CD8-positive, alpha-beta memory T cell (primary cell): ENCODE results near the gene ANO1. TPM values are rescaled to one million over a fixed set of nuclear protein-coding genes. Genes with fewer than 3 reads are reported as not detected.
"Not testable (repeated sequence)": the region's sequence is repeated elsewhere in the genome, so short reads cannot be mapped to it uniquely, and the experiment has no call there.

Experiments
- CTCF ChIA-PET: fragments of 350-600 bp; sonication (Branson Sonifier 250); formaldehyde crosslinking; loops from one replicate; lab custom pipeline; 2021; ENCODE audit warnings: antibody characterized with exemption; lab: Charles Lee
- POLR2A ChIA-PET: fragments of 350-600 bp; sonication (Branson Sonifier 250); formaldehyde crosslinking; loops from one replicate; lab custom pipeline; 2021; ENCODE audit warnings: antibody characterized with exemption; lab: Charles Lee
- DNase-seq, 5 donors: peaks; one replicate each; pipeline versions ENCODE4 v3.0.0 to v3.0.0-alpha.2; 2020 to 2022; ENCODE audit warnings: mixed read lengths in 1 of 5
- H3K27ac ChIP-seq: one replicate; pipeline ENCODE4 v1.7.0; 2013; ENCODE audit warnings: low read depth, mild to moderate bottlenecking, low read length, moderate library complexity
- H3K27me3 ChIP-seq: 2 replicates; pipeline ENCODE4 v1.7.0; 2013; ENCODE audit warnings: low read length, mild to moderate bottlenecking; ENCODE audit not compliant: insufficient read depth, poor library complexity, severe bottlenecking
- H3K36me3 ChIP-seq: 2 replicates; pipeline ENCODE4 v1.7.0; 2013; ENCODE audit warnings: mild to moderate bottlenecking, low read length, moderate library complexity; ENCODE audit not compliant: insufficient read depth
- H3K4me1 ChIP-seq: 2 replicates; pipeline ENCODE4 v1.7.0; 2013; ENCODE audit warnings: mild to moderate bottlenecking, low read length, moderate library complexity; ENCODE audit not compliant: insufficient read depth
- H3K4me3 ChIP-seq: 2 replicates; pipeline ENCODE4 v1.7.0; 2013; ENCODE audit warnings: mild to moderate bottlenecking, low read length
- H3K9me3 ChIP-seq: 2 replicates; pipeline ENCODE4 v1.7.0; 2013; ENCODE audit warnings: mild to moderate bottlenecking, low read length
- H3K27ac Mint-ChIP-seq, 8 donors: one replicate each; pipeline ENCODE4 v1.8.0; 2020 to 2021; ENCODE audit warnings: mixed read lengths in 8 of 8, mild to moderate bottlenecking in 6 of 8, inconsistent platforms in 3 of 8, moderate library complexity in 3 of 8
- H3K27me3 Mint-ChIP-seq, 2 donors: one replicate each; pipeline ENCODE4 v1.8.0; 2020 to 2021; ENCODE audit warnings: mixed read lengths in 2 of 2, mild to moderate bottlenecking in 1 of 2, moderate library complexity in 1 of 2
- H3K36me3 Mint-ChIP-seq, 3 donors: one replicate each; pipeline ENCODE4 v1.8.0; 2020 to 2021; ENCODE audit warnings: mixed read lengths in 3 of 3, inconsistent platforms in 1 of 3, mild to moderate bottlenecking in 1 of 3
- H3K4me1 Mint-ChIP-seq, 3 donors: one replicate each; pipeline ENCODE4 v1.8.0; 2020 to 2021; ENCODE audit warnings: mixed read lengths in 3 of 3, inconsistent platforms in 1 of 3, mild to moderate bottlenecking in 1 of 3
- H3K4me3 Mint-ChIP-seq, 7 donors: one replicate each; pipeline ENCODE4 v1.8.0; 2020 to 2021; ENCODE audit warnings: mixed read lengths in 7 of 7, mild to moderate bottlenecking in 6 of 7, moderate library complexity in 4 of 7, inconsistent platforms in 2 of 7
- H3K9me3 Mint-ChIP-seq, 5 donors: one replicate each; pipeline ENCODE4 v1.8.0; 2020 to 2022; ENCODE audit warnings: mixed read lengths in 5 of 5, mild to moderate bottlenecking in 3 of 5, moderate library complexity in 2 of 5, inconsistent platforms in 1 of 5
- polyA plus RNA-seq: library from polyadenylated mRNA; unstranded; fragments of 300-500 nt; fragmentation: Illumina TruSeq; gene quantifications from one replicate; pipeline ENCODE4 v1.2.3, GENCODE V29; 2021
- total RNA-seq, 2 experiments: library from RNA; stranded (reverse); gene quantifications; one replicate each; pipeline ENCODE4 v1.2.3, GENCODE V29; 2021

Gene ANO1
- total and polyA plus RNA-seq, 3 experiments from 2014 or later: not detected

GRCh38 chr11:70033711-70034070 is 44.4 kb upstream of the ANO1 start:
- H3K36me3 Mint-ChIP-seq: no peaks in the 10 kb centered on the region
- H3K4me3 ChIP-seq: no peak overlapping the region
- ChIA-PET POLR2A (no interaction called here), CTCF (no interaction called here)
- no peaks in the 10 kb centered on the region for H3K9me3 ChIP-seq
- no peaks in the 10 kb centered on the region for H3K4me1 ChIP-seq
- H3K27me3 Mint-ChIP-seq: peaks cover 11 to 42% of the 10 kb centered on the region in 2 donors
- H3K4me3 Mint-ChIP-seq: no peak overlapping the region
- no peak overlapping the region for H3K27ac Mint-ChIP-seq
- no peaks in the 10 kb centered on the region for H3K27me3 ChIP-seq
- H3K27ac ChIP-seq: no peak overlapping the region
- no peaks in the 10 kb centered on the region for H3K4me1 Mint-ChIP-seq
- no peak for DNase-seq
- H3K36me3 ChIP-seq: no peaks in the 10 kb centered on the region
- H3K9me3 Mint-ChIP-seq: peaks cover 1 to 6% (median 3%) of the 10 kb centered on the region in 5 donors

GRCh38 chr11:70034740-70035365 is 43.3 kb upstream of the ANO1 start:
- Histone ChIP-seq H3K36me3 (no peaks in the 10 kb centered on the region), H3K27me3 (no peaks in the 10 kb centered on the region), H3K4me1 (no peaks in the 10 kb centered on the region), H3K9me3 (no peaks in the 10 kb centered on the region), H3K27ac (no peak overlapping the region), H3K4me3 (no peak overlapping the region)
- ChIA-PET CTCF (no interaction called here), POLR2A (no interaction called here)
- Mint-ChIP-seq H3K4me1 (no peaks in the 10 kb centered on the region), H3K27me3 (peaks cover 15 to 46% of the 10 kb centered on the region in 2 donors), H3K36me3 (no peaks in the 10 kb centered on the region), H3K4me3 (no peak overlapping the region), H3K27ac (no peak overlapping the region), H3K9me3 (peaks cover 2 to 8% (median 5%) of the 10 kb centered on the region in 5 donors)
- DNase-seq: no peak

- H3K27ac ChIP-seq, H3K4me1 Mint-ChIP-seq, H3K36me3 ChIP-seq, H3K4me1 ChIP-seq, H3K27me3 ChIP-seq, CTCF ChIA-PET, H3K9me3 ChIP-seq, H3K4me3 ChIP-seq, DNase-seq, H3K9me3 Mint-ChIP-seq, POLR2A ChIA-PET, H3K27ac Mint-ChIP-seq, H3K4me3 Mint-ChIP-seq, H3K36me3 Mint-ChIP-seq: not testable (repeated sequence)
- peaks cover 17 to 52% of the 10 kb centered on the region in 2 donors for H3K27me3 Mint-ChIP-seq
Observed at GRCh38 chr11:70035665-70036064, 42.5 kb upstream of the ANO1 start.

- no peak for DNase-seq
- H3K27ac ChIP-seq: no peak overlapping the region
- no peaks in the 10 kb centered on the region for H3K36me3 ChIP-seq
- H3K4me3 Mint-ChIP-seq: no peak overlapping the region
- no peaks in the 10 kb centered on the region for H3K36me3 Mint-ChIP-seq
- peaks cover 17 to 46% of the 10 kb centered on the region in 2 donors for H3K27me3 Mint-ChIP-seq
- no peak overlapping the region for H3K4me3 ChIP-seq
- no peak overlapping the region for H3K27ac Mint-ChIP-seq
- ChIA-PET CTCF (no interaction called here), POLR2A (no interaction called here)
- H3K9me3 ChIP-seq: no peaks in the 10 kb centered on the region
- H3K4me1 ChIP-seq: no peaks in the 10 kb centered on the region
- H3K4me1 Mint-ChIP-seq: no peaks in the 10 kb centered on the region
- no peaks in the 10 kb centered on the region for H3K27me3 ChIP-seq
- peaks cover 4 to 14% (median 10%) of the 10 kb centered on the region in 5 donors for H3K9me3 Mint-ChIP-seq
Observed at GRCh38 chr11:70036971-70037882, 40.9 kb upstream of the ANO1 start.

- Histone ChIP-seq H3K4me3 (no peak overlapping the region), H3K27me3 (no peaks in the 10 kb centered on the region), H3K9me3 (no peaks in the 10 kb centered on the region), H3K4me1 (no peaks in the 10 kb centered on the region), H3K36me3 (no peaks in the 10 kb centered on the region), H3K27ac (no peak overlapping the region)
- no peak for DNase-seq
- no peaks in the 10 kb centered on the region for H3K36me3 Mint-ChIP-seq
- ChIA-PET CTCF (no interaction called here), POLR2A (no interaction called here)
- H3K27ac Mint-ChIP-seq: no peak overlapping the region
- no peaks in the 10 kb centered on the region for H3K4me1 Mint-ChIP-seq
- no peak overlapping the region for H3K4me3 Mint-ChIP-seq
- H3K9me3 Mint-ChIP-seq: peaks cover 11 to 23% (median 17%) of the 10 kb centered on the region in 5 donors
- H3K27me3 Mint-ChIP-seq: peaks cover 17 to 41% of the 10 kb centered on the region in 2 donors
Observed at GRCh38 chr11:70038034-70038834, 39.9 kb upstream of the ANO1 start.

- peaks cover 11 to 42% of the 10 kb centered on the region in 2 donors for H3K27me3 Mint-ChIP-seq
- H3K27ac ChIP-seq: no peak overlapping the region
- no peaks in the 10 kb centered on the region for H3K4me1 Mint-ChIP-seq
- no peaks in the 10 kb centered on the region for H3K36me3 ChIP-seq
- H3K4me3 ChIP-seq: no peak overlapping the region
- no peak overlapping the region for H3K27ac Mint-ChIP-seq
- H3K4me3 Mint-ChIP-seq: no peak overlapping the region
- no peaks in the 10 kb centered on the region for H3K4me1 ChIP-seq
- ChIA-PET CTCF (no interaction called here), POLR2A (no interaction called here)
- peaks cover 13 to 25% (median 20%) of the 10 kb centered on the region in 5 donors for H3K9me3 Mint-ChIP-seq
- H3K27me3 ChIP-seq: no peaks in the 10 kb centered on the region
- no peaks in the 10 kb centered on the region for H3K9me3 ChIP-seq
- H3K36me3 Mint-ChIP-seq: no peaks in the 10 kb centered on the region
- DNase-seq: no peak
Observed at GRCh38 chr11:70040452-70040851, 37.7 kb upstream of the ANO1 start.

GRCh38 chr11:70040869-70041501 is 37.1 kb upstream of the ANO1 start:
- no peak overlapping the region for H3K4me3 Mint-ChIP-seq
- H3K27me3 Mint-ChIP-seq: peaks cover 11 to 42% of the 10 kb centered on the region in 2 donors

More at GRCh38 chr11:70040869-70041501, 37.1 kb upstream of the ANO1 start:
- Mint-ChIP-seq H3K4me1 (no peaks in the 10 kb centered on the region), H3K36me3 (no peaks in the 10 kb centered on the region), H3K27ac (no peak overlapping the region), H3K9me3 (peaks cover 13 to 25% (median 20%) of the 10 kb centered on the region in 5 donors)
- CTCF ChIA-PET: no interaction called here
- Histone ChIP-seq H3K27ac (no peak overlapping the region), H3K4me1 (no peaks in the 10 kb centered on the region), H3K9me3 (no peaks in the 10 kb centered on the region), H3K4me3 (no peak overlapping the region), H3K36me3 (no peaks in the 10 kb centered on the region), H3K27me3 (no peaks in the 10 kb centered on the region)
- DNase-seq: no peak
- POLR2A ChIA-PET: no interaction called here
